H1 (cell line): ENCODE results near the gene H2AZ2. TPM values are rescaled to one million over a fixed set of nuclear protein-coding genes. Genes with fewer than 3 reads are reported as not detected.
A peak's percentile ranks its signal among the peaks of the same experiment; 100 is the strongest.

Experiments
- CHD7 ChIP-seq: fragments of 300-600 bp; sonication (generic); IDR thresholded peaks from 2 replicates; pipeline ENCODE4 v1.7.1; 2012; ENCODE audit warnings: low read length, moderate library complexity, mild to moderate bottlenecking, inconsistent platforms; ENCODE audit not compliant: insufficient replicate concordance
- GTF2F1 ChIP-seq: IDR thresholded peaks from 2 replicates; pipeline ENCODE4 v1.6.1; 2012; ENCODE audit warnings: low read depth, low read length, improper control_type of control experiment, borderline replicate concordance
- KDM4A ChIP-seq: IDR thresholded peaks from one replicate; pipeline ENCODE4 v1.7.1; 2012; ENCODE audit warnings: low read depth, mild to moderate bottlenecking, moderate library complexity, low read length, inconsistent platforms; ENCODE audit not compliant: severe bottlenecking
- SIN3A ChIP-seq, 2 experiments: IDR thresholded peaks in 1 of 2; conservative IDR thresholded peaks in 1 of 2; 2 replicates each; pipeline ENCODE4 v1.6.1; 2011 to 2012; ENCODE audit warnings: low read length in 2 of 2, improper control_type of control experiment in 1 of 2, low read depth in 1 of 2, mild to moderate bottlenecking in 1 of 2
- TAF1 ChIP-seq: IDR thresholded peaks from 2 replicates; pipeline ENCODE4 v1.6.1; 2011; ENCODE audit warnings: mild to moderate bottlenecking, low read depth, low read length
- USF2 ChIP-seq: IDR thresholded peaks from 2 replicates; pipeline ENCODE4 v1.6.1; 2011; ENCODE audit warnings: low read length, improper control_type of control experiment
- polyA plus RNA-seq, 7 experiments: library from polyadenylated mRNA; depleted of rRNA in 3 of 7; stranded (reverse) in 5 of 7; unstranded in 2 of 7; fragments of >200 nt in 5 of 7; fragments of 200-250 nt in 2 of 7; gene quantifications; 1 replicate in 5 of 7; 2 replicates in 1 of 7; 4 replicates in 1 of 7; pipeline versions ENCODE4 v1.2.1 to v1.2.3, GENCODE V29; 2011 to 2013; ENCODE audit warnings: missing spikeins in 2 of 7, mixed read lengths in 2 of 7
- total RNA-seq: library from RNA; stranded (reverse); fragmentation: NEBNext Ultra II Directional; extraction: Animal tissue kit (Norgen Biotek cat#: 25700); gene quantifications from 2 replicates; pipeline ENCODE4 v1.2.1, GENCODE V29; 2021

The H2AZ2 gene
- total and polyA plus RNA-seq, 2 of the 8 experiments (the other 6 are each of a cell fraction or from before 2014, with no cell fraction given), result 168 to 187 TPM

- TF ChIP-seq TAF1, result peak; percentile 96
- TF ChIP-seq USF2, result no peak
- peak; percentile 29 for TF ChIP-seq KDM4A
- no peak for TF ChIP-seq CHD7
- TF ChIP-seq SIN3A (conservative IDR thresholded peaks at IDR 0.05 in 1 of 2, IDR thresholded peaks at IDR 0.05 in 1 of 2; ENCODE audit: low read depth in 1 of 2, low read length in 2 of 2), result peak; percentile 39 to 56; a peak in 1 of 4 replicates
- peak; percentile 87; the same call in 1 of the 2 replicates for TF ChIP-seq GTF2F1
- TF ChIP-seq, all 59 proteins: peak for 23
Observed at GRCh38 chr7:44796504-44797328, 51.2 kb downstream of the H2AZ2 start, which contains the start of gene PPIA (continued).
